ENCODE results near the gene GPR155. TPM values are rescaled to one million over a fixed set of nuclear protein-coding genes. Genes with fewer than 3 reads are reported as not detected.
"Not testable (repeated sequence)": the region's sequence is repeated elsewhere in the genome, so short reads cannot be mapped to it uniquely, and the experiment has no call there.

The GPR155 gene
- total RNA-seq, 1 donor from 2014 or later, result 14.7 TPM

- no peak for DNase-seq
- intact Hi-C loops (cut with DNase I), result no loop called here
- peak; percentile 34 for ATAC-seq (ENCODE audit: poor library complexity)
Measured at GRCh38 chr2:174495365-174496012, 8.7 kb upstream of the GPR155 start.

- intact Hi-C loops (cut with DNase I), result no loop called here
Measured at GRCh38 chr2:174493549-174494331, 6.9 kb upstream of the GPR155 start.

GRCh38 chr2:174492963-174493431 lies 6.2 kb upstream of the GPR155 start:
- ATAC-seq (ENCODE audit: poor library complexity) (no peak), DNase-seq (no peak)

More at GRCh38 chr2:174493549-174494331, 6.9 kb upstream of the GPR155 start:
- no peak for DNase-seq
- no peak for ATAC-seq (ENCODE audit: poor library complexity)

GRCh38 chr2:174491947-174492346 lies 5.1 kb upstream of the GPR155 start:
- ATAC-seq (ENCODE audit: poor library complexity), result no peak
- DNase-seq, result no peak
- intact Hi-C loops (cut with DNase I), result no loop called here

More at GRCh38 chr2:174492963-174493431, 6.2 kb upstream of the GPR155 start:
- intact Hi-C loops (cut with DNase I), result no loop called here

- DNase-seq, result no peak
- intact Hi-C loops (cut with DNase I), result no loop called here
- ATAC-seq (ENCODE audit: poor library complexity), result no peak
Measured at GRCh38 chr2:174490051-174490450, 3.2 kb upstream of the GPR155 start.

GRCh38 chr2:174489520-174489919 lies 2.7 kb upstream of the GPR155 start:
- DNase-seq; intact Hi-C loops (cut with DNase I); ATAC-seq (ENCODE audit: poor library complexity): not testable (repeated sequence)

GRCh38 chr2:174487820-174488162 lies 962 bp upstream of the GPR155 start:
- no peak for DNase-seq
- intact Hi-C loops (cut with DNase I), result no loop called here
- no peak for ATAC-seq (ENCODE audit: poor library complexity)

- ATAC-seq (ENCODE audit: poor library complexity) (peak; percentile 98), DNase-seq (peak; percentile 100)
- intact Hi-C loops (cut with DNase I), result no loop called here
Measured at GRCh38 chr2:174487108-174487819, 435 bp upstream of the GPR155 start.

GRCh38 chr2:174485788-174486562 lies 854 bp downstream of the GPR155 start:
- intact Hi-C loops (cut with DNase I), result no loop called here
- DNase-seq, result no peak

GRCh38 chr2:174485045-174485444 lies 1.8 kb downstream of the GPR155 start:
- intact Hi-C loops (cut with DNase I); ATAC-seq (ENCODE audit: poor library complexity): not testable (repeated sequence)

More at GRCh38 chr2:174485788-174486562, 854 bp downstream of the GPR155 start:
- peak; percentile 32 for ATAC-seq (ENCODE audit: poor library complexity)

GRCh38 chr2:174484573-174484972 lies 2.3 kb downstream of the GPR155 start:
- ATAC-seq (ENCODE audit: poor library complexity) (no peak), DNase-seq (no peak)
- intact Hi-C loops (cut with DNase I), result no loop called here

More at GRCh38 chr2:174485045-174485444, 1.8 kb downstream of the GPR155 start:
- DNase-seq, result not testable (repeated sequence)

GRCh38 chr2:174482854-174483253 lies 4.0 kb downstream of the GPR155 start:
- intact Hi-C loops (cut with DNase I), result no loop called here
- DNase-seq (no peak), ATAC-seq (ENCODE audit: poor library complexity) (no peak)

- ATAC-seq (ENCODE audit: poor library complexity) (no peak), DNase-seq (no peak)
- intact Hi-C loops (cut with DNase I), result no loop called here
Measured at GRCh38 chr2:174477759-174478158, 9.1 kb downstream of the GPR155 start.

GRCh38 chr2:174473796-174474195 lies 13.0 kb downstream of the GPR155 start:
- ATAC-seq (ENCODE audit: poor library complexity) (no peak), DNase-seq (no peak)
- intact Hi-C loops (cut with DNase I), result no loop called here

- ATAC-seq (ENCODE audit: poor library complexity), result no peak
- intact Hi-C loops (cut with DNase I), result no loop called here
- no peak for DNase-seq
Measured at GRCh38 chr2:174465327-174465726, 21.5 kb downstream of the GPR155 start.

- ATAC-seq (ENCODE audit: poor library complexity) (no peak), DNase-seq (no peak)
- intact Hi-C loops (cut with DNase I), result loop anchor here (5.0 kb wide), 2 partner anchors 141 to 226 kb away; no protein-coding TSS in a partner anchor
Measured at GRCh38 chr2:174461221-174461620, 25.6 kb downstream of the GPR155 start.

- intact Hi-C loops (cut with DNase I), result no loop called here
- DNase-seq, result no peak
- ATAC-seq (ENCODE audit: poor library complexity), result no peak
Measured at GRCh38 chr2:174454566-174454965, 32.3 kb downstream of the GPR155 start.

GRCh38 chr2:174450021-174450816 lies 36.6 kb downstream of the GPR155 start:
- intact Hi-C loops (cut with DNase I), result no loop called here
- no peak for ATAC-seq (ENCODE audit: poor library complexity)
- DNase-seq, result no peak

Data from Right ventricle myocardium superior (tissue), 1 donor.